AG04449 (cell line): ENCODE data around the gene SERPINB6.

Source experiments
- CTCF ChIA-PET: fragments of 350-600 bp; formaldehyde crosslinking; extraction: SDS; loops from one replicate; lab custom pipeline; 2021; ENCODE audit warnings: antibody characterized with exemption; lab: Yijun Ruan, JAX
- POLR2A ChIA-PET: fragments of 400-600, 350-600 bp; formaldehyde crosslinking; extraction: SDS; loops from one replicate; lab custom pipeline; 2020; ENCODE audit warnings: antibody characterized with exemption, inconsistent platforms; lab: Yijun Ruan, JAX
- DNase-seq: peaks from one replicate; pipeline ENCODE4 v3.0.0-alpha.2; 2010; ENCODE audit warnings: low read depth, low spot score
- H3K4me3 ChIP-seq: 2 replicates; pipeline ENCODE4 v1.5.1; 2011; ENCODE audit warnings: low read depth, mild to moderate bottlenecking, control low read depth, low read length
- CTCF ChIP-seq: IDR thresholded peaks from one replicate; pipeline ENCODE4 v1.5.1; 2011; ENCODE audit warnings: mild to moderate bottlenecking, moderate library complexity, low read length, control low read depth, inconsistent platforms; ENCODE audit not compliant: insufficient read depth; ENCODE audit errors: missing control alignments

The SERPINB6 gene

GRCh38 chr6:2993755-2994317 lies 22.5 kb upstream of the SERPINB6 start:
- H3K4me3 ChIP-seq, result no peak overlapping the region
- no peak for DNase-seq
- ChIA-PET CTCF (interaction anchor here (0.8 to 3.2 kb wide), 4 partner anchors 14 to 114 kb away, joined by 3 to 14 read pairs (median 3); no protein-coding TSS in a partner anchor), POLR2A (no interaction called here)
- TF ChIP-seq CTCF, result no peak

- no peak for DNase-seq
- H3K4me3 ChIP-seq, result no peak overlapping the region
- no peak for TF ChIP-seq CTCF
- CTCF ChIA-PET, result interaction anchor here (0.7 to 6.7 kb wide), 5 partner anchors 9 to 76 kb away, joined by 3 to 210 read pairs (median 3); partner anchors contain the start of gene RIPK1
- POLR2A ChIA-PET, result no interaction called here
These were observed 21.1 kb upstream of the SERPINB6 start for GRCh38 chr6:2992330-2992979.

GRCh38 chr6:2990932-2991506 lies 19.7 kb upstream of the SERPINB6 start:
- DNase-seq, result no peak
- TF ChIP-seq CTCF, result no peak
- CTCF ChIA-PET, result interaction anchor here (1.0 to 6.7 kb wide), 13 partner anchors 10 to 200 kb away, joined by 3 to 210 read pairs (median 9); partner anchors contain the start of genes NQO2, RIPK1 and SERPINB1
- POLR2A ChIA-PET, result interaction anchor here (0.7 to 3.0 kb wide), 2 partner anchors 71 to 77 kb away, joined by 3 to 22 read pairs; partner anchors contain the start of gene RIPK1
- peak overlapping the region; percentile 71 for H3K4me3 ChIP-seq

- POLR2A ChIA-PET, result interaction anchor here (0.6 to 3.0 kb wide), 11 partner anchors 9 to 225 kb away, joined by 3 to 22 read pairs (median 5); partner anchors contain the start of genes NQO2, RIPK1, SERPINB1 and SERPINB6
- CTCF ChIA-PET, result interaction anchor here (0.7 to 6.7 kb wide), 19 partner anchors 10 to 252 kb away, joined by 3 to 210 read pairs (median 9); partner anchors contain the start of genes NQO2, RIPK1 and SERPINB1
- H3K4me3 ChIP-seq, result peak overlapping the region; percentile 71
- TF ChIP-seq CTCF, result no peak
- DNase-seq, result no peak
These were observed 19.0 kb upstream of the SERPINB6 start for GRCh38 chr6:2990248-2990931.

- peak overlapping the region; percentile 71 for H3K4me3 ChIP-seq
- no peak for TF ChIP-seq CTCF
- peak; percentile 77 for DNase-seq
- CTCF ChIA-PET, result interaction anchor here (0.6 to 6.7 kb wide), 30 partner anchors 10 to 251 kb away, joined by 3 to 210 read pairs (median 5); partner anchors contain the start of genes NQO2, RIPK1, SERPINB1 and SERPINB6
- POLR2A ChIA-PET, result interaction anchor here (0.6 to 3.0 kb wide), 12 partner anchors 10 to 224 kb away, joined by 3 to 22 read pairs (median 6); partner anchors contain the start of genes NQO2, RIPK1, SERPINB1 and SERPINB6
These were observed 18.2 kb upstream of the SERPINB6 start for GRCh38 chr6:2989332-2990247.
